GM10847 (cell line): ENCODE results near the gene TASOR2.

Experiments
- POLR2A ChIP-seq: IDR thresholded peaks from 2 replicates; pipeline ENCODE4 v1.6.1; 2011; ENCODE audit not compliant: insufficient read length; ENCODE audit errors: extremely low read depth

The TASOR2 gene

GRCh38 chr10:5692461-5693358 lies 8.1 kb downstream of the TASOR2 start:
- TF ChIP-seq POLR2A: no peak

GRCh38 chr10:5694573-5694972 lies 9.9 kb downstream of the TASOR2 start:
- no peak for TF ChIP-seq POLR2A

DNA sequence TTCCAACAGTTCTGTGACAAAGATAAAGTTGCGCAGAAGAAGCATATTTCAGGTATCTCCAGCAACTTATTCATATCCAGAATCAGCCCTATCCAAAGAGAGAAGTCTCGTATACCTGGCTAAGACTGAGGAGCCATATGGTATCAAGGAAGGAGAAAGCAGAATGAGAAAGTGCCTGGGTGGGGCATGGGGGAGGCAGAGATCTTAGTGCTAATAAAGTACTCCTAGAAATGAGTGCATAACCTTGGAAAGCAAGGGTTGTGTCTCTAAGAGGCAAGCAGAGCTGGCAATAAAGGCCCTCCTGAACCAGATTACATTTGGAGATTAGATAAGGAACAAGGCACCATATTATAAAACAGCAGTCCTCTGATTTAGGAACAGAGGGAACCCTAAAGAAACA lies 12.7 kb downstream of the TASOR2 start:
- no peak for TF ChIP-seq POLR2A

DNA sequence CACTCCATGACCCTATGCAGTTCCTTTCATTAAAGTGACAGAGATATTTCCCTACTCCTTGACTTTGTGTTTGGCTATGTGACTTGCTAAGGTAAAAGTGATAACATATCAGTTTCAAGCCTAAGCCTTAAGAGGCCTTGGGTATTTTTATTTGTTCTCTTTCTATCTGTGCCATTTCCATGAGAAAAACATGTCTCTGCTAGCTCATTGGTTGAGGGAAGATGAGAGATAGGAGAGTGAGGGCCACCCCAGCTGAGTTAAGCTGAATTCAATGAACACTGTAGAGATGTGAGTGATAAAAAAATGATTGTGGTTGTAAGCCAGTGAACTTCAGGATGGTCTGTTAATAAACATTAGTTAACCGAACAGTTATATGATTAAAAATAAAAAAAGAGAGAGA lies 13.4 kb downstream of the TASOR2 start:
- TF ChIP-seq POLR2A: no peak

DNA sequence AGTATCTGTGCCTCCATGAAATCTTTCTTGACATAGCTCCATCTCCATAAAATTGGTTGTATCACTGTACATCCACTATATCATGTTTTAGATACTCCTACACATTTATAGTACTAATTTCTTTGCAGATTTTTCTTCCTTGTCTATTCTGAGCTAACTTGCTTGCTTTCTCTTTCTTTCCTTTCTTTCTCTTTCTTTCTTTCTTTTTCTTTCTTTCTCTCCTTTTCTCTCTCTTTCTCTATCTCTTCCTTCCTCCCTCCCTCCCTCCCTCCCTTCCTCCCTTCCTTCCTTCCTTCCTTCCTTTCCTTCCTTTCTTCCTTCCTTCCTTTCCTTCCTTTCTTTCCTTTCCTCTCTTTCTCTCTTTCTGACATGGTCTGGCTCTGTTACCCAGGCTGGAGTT lies 23.7 kb downstream of the TASOR2 start:
- no peak for TF ChIP-seq POLR2A

DNA sequence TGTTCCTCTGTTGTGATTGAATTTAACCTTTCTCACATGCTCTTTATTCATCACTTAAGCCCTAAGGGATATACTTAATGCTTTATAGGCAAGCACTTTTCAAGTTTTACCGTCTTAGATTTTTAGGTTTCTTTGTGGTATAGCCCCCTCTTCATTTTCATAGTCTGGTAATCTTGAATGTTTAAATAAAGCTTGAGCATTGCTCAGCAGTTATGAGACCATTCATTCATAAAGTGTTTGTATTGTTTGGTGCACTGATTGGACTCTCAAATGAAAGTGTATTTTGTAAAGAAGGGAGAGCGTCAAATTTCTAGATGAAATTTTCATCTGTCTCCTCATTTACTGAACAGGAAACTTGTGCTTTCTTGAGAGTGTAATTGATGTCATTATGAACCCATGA lies 25.2 kb downstream of the TASOR2 start:
- TF ChIP-seq POLR2A: no peak

DNA sequence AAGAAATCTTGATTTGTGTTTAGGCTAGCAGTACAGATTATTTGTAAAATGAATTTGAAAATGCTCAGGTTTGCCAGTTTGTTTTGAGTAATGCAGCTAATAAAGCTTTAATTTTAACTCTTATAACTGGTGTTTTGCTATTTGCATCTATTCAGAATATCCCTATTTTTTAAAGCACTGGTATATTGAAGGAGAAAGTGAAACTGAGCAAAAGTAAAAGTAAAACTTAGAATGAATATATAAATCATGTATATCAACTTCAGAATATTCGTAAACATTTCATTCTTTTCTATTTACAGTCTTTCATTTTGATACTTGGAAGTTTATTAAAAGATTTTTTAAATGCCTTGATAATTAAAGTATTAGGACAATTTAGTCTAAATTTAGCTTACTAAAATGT lies 26.2 kb downstream of the TASOR2 start:
- no peak for TF ChIP-seq POLR2A

DNA sequence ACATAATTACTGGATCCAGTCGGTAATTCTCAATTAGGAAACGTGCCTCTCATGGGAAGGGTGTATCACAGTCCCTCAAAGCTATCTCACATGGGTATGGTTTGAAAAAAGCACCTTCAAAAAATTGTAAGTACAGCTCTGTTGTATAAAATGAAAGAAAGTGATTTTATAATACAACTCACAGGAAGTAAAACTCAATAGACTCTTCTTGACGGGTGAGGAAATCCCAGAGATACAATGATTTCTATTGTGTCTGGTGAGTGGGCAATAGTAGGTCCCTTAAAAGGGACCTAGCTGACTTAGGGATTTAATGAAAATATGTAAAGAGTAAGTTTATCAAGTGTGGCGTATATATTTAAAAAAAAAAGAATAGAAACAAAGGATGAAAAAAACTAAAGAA lies 27.0 kb downstream of the TASOR2 start:
- no peak for TF ChIP-seq POLR2A

- TF ChIP-seq POLR2A: no peak
These were observed 34.9 kb downstream of the TASOR2 start for GRCh38 chr10:5719546-5719945.

DNA sequence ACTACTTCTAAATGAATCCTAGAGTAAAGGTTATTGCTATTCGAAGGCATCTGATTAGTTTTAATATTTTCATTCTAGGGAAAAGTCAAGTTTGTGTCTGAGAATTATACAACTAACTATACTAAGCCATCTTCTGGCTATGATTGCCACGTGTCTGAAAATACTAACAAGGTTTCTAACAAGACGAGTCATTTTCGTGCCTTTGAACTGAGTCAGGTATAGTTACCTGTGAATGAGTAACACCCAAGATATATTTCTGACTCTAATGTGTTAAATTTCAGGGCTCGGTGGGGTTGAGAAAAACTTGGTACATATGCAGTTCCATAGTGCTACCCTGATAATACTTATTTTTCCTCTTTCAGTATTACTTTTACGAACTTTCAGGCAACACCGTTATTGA lies 35.5 kb downstream of the TASOR2 start:
- no peak for TF ChIP-seq POLR2A

DNA sequence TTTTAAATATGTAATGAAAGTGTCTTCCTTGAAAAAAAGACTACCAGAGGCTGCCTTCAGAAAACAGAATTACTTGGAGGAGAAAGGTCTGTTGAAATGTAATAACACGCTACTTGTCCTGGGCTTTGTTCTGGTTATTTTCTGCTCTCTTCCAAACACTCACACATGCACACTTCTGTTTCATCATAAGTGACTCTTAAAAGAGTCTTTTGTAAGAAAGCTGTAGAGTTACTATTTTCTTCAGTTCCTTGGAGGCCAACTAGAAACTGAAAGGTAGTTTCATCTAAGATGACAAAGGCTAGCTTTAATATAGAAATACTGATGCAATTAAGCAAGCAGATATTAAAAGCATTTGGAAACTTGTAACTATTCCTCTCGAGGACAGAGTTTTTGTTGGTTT lies 39.1 kb downstream of the TASOR2 start:
- no peak for TF ChIP-seq POLR2A

DNA sequence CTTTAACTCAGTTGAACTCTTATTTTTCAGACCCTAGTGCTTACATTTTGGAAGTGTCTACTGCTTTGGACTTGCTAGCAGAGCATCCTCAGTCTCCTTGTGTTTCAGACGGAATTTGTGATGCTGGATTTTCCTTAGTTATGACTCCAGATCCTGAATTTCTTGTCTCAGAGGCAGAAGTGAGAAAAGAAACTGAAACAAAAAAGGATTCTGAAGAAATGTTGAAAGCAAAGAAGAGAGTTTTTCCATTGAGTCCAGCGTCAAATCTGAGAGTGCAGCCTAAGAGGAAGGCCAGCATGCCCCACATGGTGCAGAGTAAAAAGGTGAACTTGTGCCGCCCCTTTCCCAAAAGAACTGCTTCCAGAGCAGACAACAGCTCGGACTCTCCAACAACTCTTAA lies 46.1 kb downstream of the TASOR2 start:
- no peak for TF ChIP-seq POLR2A

GRCh38 chr10:5731559-5731958 lies 46.9 kb downstream of the TASOR2 start:
- TF ChIP-seq POLR2A: no peak

GRCh38 chr10:5732141-5732540 lies 47.5 kb downstream of the TASOR2 start:
- no peak for TF ChIP-seq POLR2A
